Measurements from ENCODE around the gene SIAH3. TPM values are rescaled to one million over a fixed set of nuclear protein-coding genes. Genes with fewer than 3 reads are reported as not detected.

Gene SIAH3
- total RNA-seq, 1 experiment from 2014 or later, result not detected

DNA sequence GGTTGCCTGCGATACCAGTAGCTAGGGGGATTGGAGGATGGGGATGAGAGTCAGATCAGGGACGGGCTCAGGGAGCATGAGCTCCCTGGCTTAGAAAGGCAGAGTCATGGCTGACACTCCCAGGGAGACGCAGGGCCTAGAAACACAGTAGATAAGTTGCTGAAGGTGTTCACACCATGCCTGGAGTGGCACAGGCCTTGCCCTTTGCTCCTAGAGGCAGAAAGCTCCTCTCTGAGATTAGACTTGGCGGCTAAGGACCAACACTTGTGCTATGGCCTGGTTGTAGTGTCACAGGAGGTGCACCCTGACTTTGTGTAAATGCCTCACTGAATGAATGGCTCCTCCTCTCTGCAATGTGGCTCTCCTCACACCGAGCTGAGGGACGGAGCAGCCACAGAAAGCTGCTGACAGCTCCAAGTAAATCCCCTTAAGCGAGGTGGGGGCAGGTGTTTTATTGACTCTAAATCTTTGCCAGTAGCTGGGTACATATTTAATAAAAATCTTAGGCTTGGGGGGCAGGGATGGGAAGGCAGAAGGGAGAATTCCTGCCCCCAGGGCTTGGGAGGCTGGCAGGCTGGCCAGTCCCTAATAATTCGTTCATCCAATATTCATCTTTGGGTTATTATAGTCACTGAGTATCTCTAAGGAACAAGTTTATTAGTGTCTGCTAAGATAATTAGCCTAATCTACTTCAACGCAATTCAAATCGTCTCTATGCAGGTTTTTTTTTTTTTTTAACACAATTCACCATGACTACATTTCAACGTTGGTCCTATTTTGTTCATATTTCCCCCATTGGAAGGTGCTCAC, 54.9 kb downstream of the SIAH3 start:
- Histone ChIP-seq H3K27me3 (ENCODE audit: low read length) (peaks cover 17% of the 10 kb centered on the region; the same call in 1 of the 2 replicates), H3K4me2 (ENCODE audit: low read length) (no peak overlapping the region), H3K4me1 (ENCODE audit: insufficient read depth, low read length) (no peaks in the 10 kb centered on the region), H3K9ac (ENCODE audit: low read length) (no peak overlapping the region), H3K79me2 (ENCODE audit: low read length) (no peaks in the 10 kb centered on the region), H4K20me1 (ENCODE audit: low read length) (no peaks in the 10 kb centered on the region), H3K9me3 (ENCODE audit: low read length) (no peaks in the 10 kb centered on the region), H3K4me3 (ENCODE audit: low read length) (no peak overlapping the region), H3K36me3 (ENCODE audit: low read depth, low read length) (no peaks in the 10 kb centered on the region), H3K27ac (ENCODE audit: low read length) (no peak overlapping the region), H3F3A (ENCODE audit: low read length, unreplicated experiment) (no peaks in the 10 kb centered on the region), H2AFZ (ENCODE audit: low read length) (no peak overlapping the region), H3K9me2 (replicated peaks; ENCODE audit: low read length) (no peaks in the 10 kb centered on the region)
- no peak for DNase-seq
- TF ChIP-seq CTCF (conservative IDR thresholded peaks at IDR 0.05; ENCODE audit: low read depth, low read length) (no peak), EZH2 (IDR thresholded peaks at IDR 0.05; ENCODE audit: low read length, unreplicated experiment) (no peak), EZH2phosphoT487 (IDR thresholded peaks at IDR 0.05; ENCODE audit: borderline replicate concordance, low read length) (no peak)
- POLR2A ChIA-PET (ENCODE audit: unreplicated experiment), result no interaction called here
- intact Hi-C loops (cut with micrococcal nuclease), result no loop called here
- BruUV-seq (replicated peaks), result no TSS peak
- no peak for ATAC-seq
- CTCF ChIA-PET, result no interaction called here

- CTCF ChIA-PET, result no interaction called here
- H2AFZ ChIP-seq (ENCODE audit: low read length), result no peak overlapping the region
- no peak overlapping the region for H3K4me2 ChIP-seq (ENCODE audit: low read length)
- no peaks in the 10 kb centered on the region for H3K9me3 ChIP-seq (ENCODE audit: low read length)
- no TSS peak for BruUV-seq (replicated peaks)
- H3K79me2 ChIP-seq (ENCODE audit: low read length), result no peaks in the 10 kb centered on the region
- TF ChIP-seq EZH2 (IDR thresholded peaks at IDR 0.05; ENCODE audit: low read length, unreplicated experiment), result no peak
- TF ChIP-seq EZH2phosphoT487 (IDR thresholded peaks at IDR 0.05; ENCODE audit: borderline replicate concordance, low read length), result no peak
- no peak for TF ChIP-seq CTCF (conservative IDR thresholded peaks at IDR 0.05; ENCODE audit: low read depth, low read length)
- no peak overlapping the region for H3K27ac ChIP-seq (ENCODE audit: low read length)
- H3K9me2 ChIP-seq (replicated peaks; ENCODE audit: low read length), result no peaks in the 10 kb centered on the region
- no peaks in the 10 kb centered on the region for H3K4me1 ChIP-seq (ENCODE audit: insufficient read depth, low read length)
- no peaks in the 10 kb centered on the region for H4K20me1 ChIP-seq (ENCODE audit: low read length)
- H3K36me3 ChIP-seq (ENCODE audit: low read depth, low read length), result no peaks in the 10 kb centered on the region
- H3F3A ChIP-seq (ENCODE audit: low read length, unreplicated experiment), result no peaks in the 10 kb centered on the region
- H3K4me3 ChIP-seq (ENCODE audit: low read length), result no peak overlapping the region
- intact Hi-C loops (cut with micrococcal nuclease), result no loop called here
- H3K27me3 ChIP-seq (ENCODE audit: low read length), result peaks cover 36% of the 10 kb centered on the region; the same call in 1 of the 2 replicates
- POLR2A ChIA-PET (ENCODE audit: unreplicated experiment), result no interaction called here
- ATAC-seq (no peak), DNase-seq (no peak)
- no peak overlapping the region for H3K9ac ChIP-seq (ENCODE audit: low read length)
Observed at GRCh38 chr13:45792827-45793303, 58.7 kb downstream of the SIAH3 start.

DNA sequence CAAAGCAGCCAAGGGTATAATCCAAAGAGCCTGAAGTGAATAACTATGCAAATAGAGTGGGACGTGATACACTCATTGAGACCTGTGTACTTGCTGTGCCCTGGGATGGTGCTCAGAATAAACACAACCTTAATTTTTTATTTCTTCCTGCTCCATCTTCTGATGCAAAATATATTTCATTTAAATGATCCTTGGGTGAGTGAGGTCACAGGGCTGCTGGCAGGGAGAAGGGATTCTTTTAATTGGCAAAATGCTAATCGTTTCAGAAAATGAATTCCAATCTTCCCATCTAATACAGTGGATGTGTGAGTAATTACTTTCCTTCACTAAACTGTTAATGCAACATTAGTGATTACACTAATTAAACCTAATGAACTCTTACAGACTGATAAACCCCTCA, 63.5 kb downstream of the SIAH3 start:
- POLR2A ChIA-PET (ENCODE audit: unreplicated experiment), result no interaction called here
- intact Hi-C loops (cut with micrococcal nuclease), result no loop called here

More for the DNA sequence above, 63.5 kb downstream of the SIAH3 start:
- Histone ChIP-seq H3K4me1 (ENCODE audit: insufficient read depth, low read length) (no peaks in the 10 kb centered on the region), H2AFZ (ENCODE audit: low read length) (no peak overlapping the region), H3K27me3 (ENCODE audit: low read length) (peaks cover 47% of the 10 kb centered on the region; the same call in 1 of the 2 replicates), H3K4me3 (ENCODE audit: low read length) (no peak overlapping the region), H4K20me1 (ENCODE audit: low read length) (no peaks in the 10 kb centered on the region), H3F3A (ENCODE audit: low read length, unreplicated experiment) (no peaks in the 10 kb centered on the region), H3K9me3 (ENCODE audit: low read length) (no peaks in the 10 kb centered on the region), H3K36me3 (ENCODE audit: low read depth, low read length) (no peaks in the 10 kb centered on the region), H3K4me2 (ENCODE audit: low read length) (no peak overlapping the region), H3K27ac (ENCODE audit: low read length) (no peak overlapping the region), H3K9me2 (replicated peaks; ENCODE audit: low read length) (no peaks in the 10 kb centered on the region), H3K79me2 (ENCODE audit: low read length) (no peaks in the 10 kb centered on the region), H3K9ac (ENCODE audit: low read length) (no peak overlapping the region)
- CTCF ChIA-PET, result no interaction called here
- no peak for DNase-seq
- ATAC-seq, result no peak
- TF ChIP-seq EZH2phosphoT487 (IDR thresholded peaks at IDR 0.05; ENCODE audit: borderline replicate concordance, low read length) (no peak), CTCF (conservative IDR thresholded peaks at IDR 0.05; ENCODE audit: low read depth, low read length) (no peak), EZH2 (IDR thresholded peaks at IDR 0.05; ENCODE audit: low read length, unreplicated experiment) (no peak)
- BruUV-seq (replicated peaks), result no TSS peak

Data from PC-3 (cell line).